Pancreas (tissue), 10 donors: ENCODE measurements around the gene IQGAP3. TPM values are rescaled to one million over a fixed set of nuclear protein-coding genes. Genes with fewer than 3 reads are reported as not detected.
A peak's percentile ranks its signal among the peaks of the same experiment; 100 is the strongest.

Experiments
- ATAC-seq, 4 donors: fragments of 200-7000 bp; cut with Tn5 transposase; one replicate each; pipeline versions ENCODE4 v1.8.0 to v1.9.1; 2020; ENCODE audit warnings: mild to moderate bottlenecking in 4 of 4, moderate library complexity in 4 of 4
- DNase-seq, 6 donors: peaks; one replicate each; pipeline ENCODE4 v3.0.0-alpha.2; 2020
- FAIRE-seq: peaks from 2 replicates; lab custom pipeline; 2012; peaks lifted over from hg19 to GRCh38; lab: Jason Lieb, UNC
- H3K27ac ChIP-seq, 4 donors: fragments of 200-600 bp; sonication (generic); 1 replicate in 3 of 4; 2 replicates in 1 of 4; pipeline versions ENCODE4 v1.5.0 to v1.8.0; 2020
- H3K27me3 ChIP-seq, 4 donors: fragments of 200-600 bp; one replicate each; pipeline ENCODE4 v1.8.0; 2021
- H3K36me3 ChIP-seq, 3 donors: fragments of 200-600 bp; sonication (generic) in 1 of 3; one replicate each; pipeline versions ENCODE4 v1.5.0 to v1.8.0; 2020 to 2021
- H3K4me1 ChIP-seq, 3 donors: fragments of 200-600 bp; one replicate each; pipeline ENCODE4 v1.8.0; 2021
- H3K4me3 ChIP-seq, 4 donors: fragments of 200-600 bp; sonication (generic) in 2 of 4; one replicate each; pipeline versions ENCODE4 v1.5.0 to v1.8.0; 2020 to 2021
- H3K9me3 ChIP-seq, 4 donors: fragments of 200-600 bp; one replicate each; pipeline ENCODE4 v1.8.0; 2021
- CTCF ChIP-seq, 4 donors: fragments of 200-600 bp; sonication (generic) in 3 of 4; IDR thresholded peaks; one replicate each; pipeline versions ENCODE4 v1.5.0 to v1.8.0; 2021; ENCODE audit warnings: antibody characterized with exemption in 4 of 4
- WGBS, 2 donors: extraction: QIAGEN DNeasy Blood & Tissue Kit; methylation state at CpG; one replicate each; pipeline ENCODE4 v1.1.7; 2013; 5-methylcytosine and 5-hydroxymethylcytosine counted together
- intact Hi-C, 3 donors: fragments of 100-400 bp; cut with DNase I; formaldehyde crosslinking; loops; one replicate each; pipeline versions ENCODE4 v1.11.1 to v1.14.2; 2022
- polyA plus RNA-seq, 2 donors: library from polyadenylated mRNA; stranded (reverse); fragments of 200-250 nt; gene quantifications; one replicate each; pipeline ENCODE4 v1.2.3, GENCODE V29; 2013
- total RNA-seq, 6 donors: library from RNA; stranded (reverse); fragmentation: NEBNext Ultra II Directional in 4 of 6; extraction: Animal tissue kit (Norgen Biotek cat#: 25700) in 4 of 6; gene quantifications; one replicate each; pipeline versions ENCODE4 v1.2.1 to v1.2.4, GENCODE V29; 2021 to 2023
- donor health status: healthy with polysubstance abuse.
- donor health status: DM: no; HTN: no; CAD: no; lungs with moderate emphysema.
- donor health status: DM: no; HTN: no; CAD: no.
- donor health status: control.
- donor health status: control.
- donor health status: Bipolar disorder and iron deficiency.
- donor health status: DM: yes; HTN: yes; CAD: no.
- donor health status: DM: no; HTN: no; CAD: no.
- donor health status: DM: no; HTN: no; CAD: no.
- donor health status: DM: yes; HTN: yes; CAD: no.

The IQGAP3 gene
- total and polyA plus RNA-seq, 8 donors = 0.02 to 0.90 (median 0.23) TPM; not detected in 1

DNA sequence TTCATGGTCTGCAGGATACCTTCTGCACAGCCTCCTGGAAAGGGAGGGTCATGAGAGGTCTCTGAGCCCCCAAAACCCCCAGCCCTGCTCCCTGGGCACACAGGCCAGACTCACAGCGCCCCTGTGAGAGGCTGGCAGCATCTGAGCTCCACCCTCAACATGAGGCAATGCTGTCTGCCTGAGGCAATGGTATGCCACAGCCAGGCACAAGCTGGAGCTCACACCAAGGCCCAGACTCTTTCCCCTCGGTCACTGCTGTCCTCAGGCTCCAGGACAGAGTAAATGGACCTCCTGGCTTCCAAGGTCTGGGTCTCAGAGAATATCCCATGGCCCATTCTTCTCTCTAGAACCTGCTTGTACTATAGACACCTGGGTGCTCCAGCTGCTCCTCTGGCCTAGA is 89.0 kb downstream of the IQGAP3 start:
- no peak for DNase-seq
- H3K27me3 ChIP-seq = no peaks in the 10 kb centered on the region
- H3K4me3 ChIP-seq = no peak overlapping the region
- peaks cover 0 to 4% (median 0%) of the 10 kb centered on the region in 3 donors for H3K4me1 ChIP-seq
- H3K9me3 ChIP-seq = no peaks in the 10 kb centered on the region
- intact Hi-C loops = no loop called here
- no peak for FAIRE-seq
- WGBS, 2 donors = 83 to 90% methylated on average over 2 of the region's 2 CpGs
- peaks cover 0 to 42% (median 29%) of the 10 kb centered on the region in 3 donors for H3K36me3 ChIP-seq
- H3K27ac ChIP-seq = no peak overlapping the region
- TF ChIP-seq CTCF (IDR thresholded peaks at IDR 0.05) = no peak
- ATAC-seq = no peak

DNA sequence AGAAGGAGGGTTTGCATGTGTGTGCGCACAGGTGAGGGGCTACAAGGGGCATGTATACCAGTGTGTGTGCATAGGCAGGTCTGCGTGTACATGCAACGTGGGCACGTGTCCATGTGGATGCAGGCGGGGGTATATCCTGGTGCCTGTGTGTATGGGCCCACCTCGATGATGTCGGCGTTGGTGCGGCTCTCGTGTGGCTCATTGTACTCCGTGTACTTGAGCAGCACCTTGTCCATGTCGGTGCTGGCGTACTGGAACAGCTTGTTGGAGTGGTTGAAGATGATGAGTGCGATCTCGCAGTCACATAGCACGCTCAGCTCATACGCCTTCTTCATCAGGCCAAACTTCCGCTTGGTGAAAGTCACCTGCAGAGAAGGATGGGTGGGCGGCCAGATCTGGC is 90.1 kb downstream of the IQGAP3 start:
- Histone ChIP-seq H3K4me1 (peaks cover 0 to 10% (median 6%) of the 10 kb centered on the region in 3 donors), H3K27me3 (no peaks in the 10 kb centered on the region), H3K4me3 (no peak overlapping the region), H3K27ac (no peak overlapping the region), H3K36me3 (peaks cover 2 to 47% (median 29%) of the 10 kb centered on the region in 3 donors), H3K9me3 (no peaks in the 10 kb centered on the region)
- no peak for TF ChIP-seq CTCF (IDR thresholded peaks at IDR 0.05)
- ATAC-seq (no peak), DNase-seq (peak in 1 of 6 donors; percentile 54), FAIRE-seq (no peak)
- 87 to 91% methylated on average over 19 of the region's 19 CpGs for WGBS, 2 donors
- intact Hi-C loops = no loop called here

GRCh38 chr1:156481527-156481926 is 90.8 kb downstream of the IQGAP3 start:
- ATAC-seq (no peak), FAIRE-seq (no peak)
- no peaks in the 10 kb centered on the region for H3K27me3 ChIP-seq

GRCh38 chr1:156480411-156481192 is 91.8 kb downstream of the IQGAP3 start:
- peaks cover 2 to 61% (median 33%) of the 10 kb centered on the region in 3 donors for H3K36me3 ChIP-seq
- no peaks in the 10 kb centered on the region for H3K27me3 ChIP-seq
- WGBS, 2 donors = 58 to 64% methylated on average over 34 of the region's 34 CpGs
- H3K4me1 ChIP-seq = peaks cover 6 to 27% (median 9%) of the 10 kb centered on the region in 3 donors
- intact Hi-C loops = no loop called here
- H3K27ac ChIP-seq = no peak overlapping the region
- peak in 3 of 4 donors; percentile 42 to 64 (median 42) for ATAC-seq
- no peaks in the 10 kb centered on the region for H3K9me3 ChIP-seq
- peak in 2 of 6 donors; percentile 75 to 86 for DNase-seq
- H3K4me3 ChIP-seq = no peak overlapping the region
- FAIRE-seq = no peak
- peak; percentile 10 to 36 (median 29) for TF ChIP-seq CTCF (IDR thresholded peaks at IDR 0.05)

More at GRCh38 chr1:156481527-156481926, 90.8 kb downstream of the IQGAP3 start:
- H3K4me3 ChIP-seq = no peak overlapping the region
- H3K4me1 ChIP-seq = peaks cover 2 to 18% (median 6%) of the 10 kb centered on the region in 3 donors
- intact Hi-C loops = no loop called here
- H3K27ac ChIP-seq = no peak overlapping the region
- no peaks in the 10 kb centered on the region for H3K9me3 ChIP-seq
- no peak for TF ChIP-seq CTCF (IDR thresholded peaks at IDR 0.05)
- peaks cover 2 to 52% (median 31%) of the 10 kb centered on the region in 3 donors for H3K36me3 ChIP-seq
- DNase-seq = no peak
- WGBS, 2 donors = 71 to 79% methylated on average over 5 of the region's 5 CpGs

- WGBS, 2 donors = 39 to 50% methylated on average over 4 of the region's 4 CpGs
- H3K36me3 ChIP-seq = peaks cover 2 to 67% (median 34%) of the 10 kb centered on the region in 3 donors
- no peak overlapping the region for H3K4me3 ChIP-seq
- DNase-seq = peak in 1 of 6 donors; percentile 11
- no peak for TF ChIP-seq CTCF (IDR thresholded peaks at IDR 0.05)
- H3K4me1 ChIP-seq = peaks cover 6 to 33% (median 9%) of the 10 kb centered on the region in 3 donors
- intact Hi-C loops = no loop called here
- FAIRE-seq = no peak
- peak in 1 of 4 donors; percentile 10 for ATAC-seq
- H3K9me3 ChIP-seq = no peaks in the 10 kb centered on the region
- H3K27ac ChIP-seq = no peak overlapping the region
- H3K27me3 ChIP-seq = no peaks in the 10 kb centered on the region
Measured at GRCh38 chr1:156480016-156480370, 92.4 kb downstream of the IQGAP3 start.
